ENCODE results near the gene LRRK1. TPM values are rescaled to one million over a fixed set of nuclear protein-coding genes. Genes with fewer than 3 reads are reported as not detected.

LRRK1 gene
- total and polyA plus RNA-seq, 9 donors, result 6.5 to 27.3 (median 17.5) TPM

DNA sequence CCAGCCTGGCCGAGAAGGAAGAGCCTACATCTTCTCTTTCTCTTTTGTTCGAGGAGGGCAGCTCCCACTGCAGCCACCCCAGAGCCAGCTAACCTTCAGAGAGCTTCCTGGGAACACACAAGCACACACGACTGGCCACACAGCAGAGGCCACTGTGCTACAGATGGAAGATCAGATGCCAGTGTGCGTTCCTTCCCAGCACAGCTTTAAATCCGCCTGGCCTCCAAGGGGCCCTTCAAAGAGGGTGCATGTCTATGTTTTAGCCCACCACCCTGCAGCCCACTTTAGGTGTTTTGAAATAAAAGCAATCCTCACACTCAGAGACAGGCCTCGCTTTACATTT lies 27.2 kb upstream of the LRRK1 start:
- intact Hi-C loops (cut with DNase I), result no loop called here
- Histone ChIP-seq H3K27me3 (no peaks in the 10 kb centered on the region), H3K4me3 (no peak overlapping the region), H3K9me3 (no peaks in the 10 kb centered on the region), H3K27ac (no peak overlapping the region), H3K36me3 (no peaks in the 10 kb centered on the region), H3K4me1 (ENCODE audit: insufficient read depth) (peaks cover 3% of the 10 kb centered on the region)
- TF ChIP-seq, protein P1, sequence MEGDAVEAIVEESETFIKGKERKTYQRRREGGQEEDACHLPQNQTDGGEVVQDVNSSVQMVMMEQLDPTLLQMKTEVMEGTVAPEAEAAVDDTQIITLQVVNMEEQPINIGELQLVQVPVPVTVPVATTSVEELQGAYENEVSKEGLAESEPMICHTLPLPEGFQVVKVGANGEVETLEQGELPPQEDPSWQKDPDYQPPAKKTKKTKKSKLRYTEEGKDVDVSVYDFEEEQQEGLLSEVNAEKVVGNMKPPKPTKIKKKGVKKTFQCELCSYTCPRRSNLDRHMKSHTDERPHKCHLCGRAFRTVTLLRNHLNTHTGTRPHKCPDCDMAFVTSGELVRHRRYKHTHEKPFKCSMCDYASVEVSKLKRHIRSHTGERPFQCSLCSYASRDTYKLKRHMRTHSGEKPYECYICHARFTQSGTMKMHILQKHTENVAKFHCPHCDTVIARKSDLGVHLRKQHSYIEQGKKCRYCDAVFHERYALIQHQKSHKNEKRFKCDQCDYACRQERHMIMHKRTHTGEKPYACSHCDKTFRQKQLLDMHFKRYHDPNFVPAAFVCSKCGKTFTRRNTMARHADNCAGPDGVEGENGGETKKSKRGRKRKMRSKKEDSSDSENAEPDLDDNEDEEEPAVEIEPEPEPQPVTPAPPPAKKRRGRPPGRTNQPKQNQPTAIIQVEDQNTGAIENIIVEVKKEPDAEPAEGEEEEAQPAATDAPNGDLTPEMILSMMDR (IDR thresholded peaks at IDR 0.05), result no peak
- TF ChIP-seq POLR2A (IDR thresholded peaks at IDR 0.05), result no peak
- no peak for TF ChIP-seq EP300 (IDR thresholded peaks at IDR 0.05)
- 71 to 76% (median 74%) methylated on average over 6 of the region's 6 CpGs for WGBS, 3 donors
- no peak for DNase-seq

DNA sequence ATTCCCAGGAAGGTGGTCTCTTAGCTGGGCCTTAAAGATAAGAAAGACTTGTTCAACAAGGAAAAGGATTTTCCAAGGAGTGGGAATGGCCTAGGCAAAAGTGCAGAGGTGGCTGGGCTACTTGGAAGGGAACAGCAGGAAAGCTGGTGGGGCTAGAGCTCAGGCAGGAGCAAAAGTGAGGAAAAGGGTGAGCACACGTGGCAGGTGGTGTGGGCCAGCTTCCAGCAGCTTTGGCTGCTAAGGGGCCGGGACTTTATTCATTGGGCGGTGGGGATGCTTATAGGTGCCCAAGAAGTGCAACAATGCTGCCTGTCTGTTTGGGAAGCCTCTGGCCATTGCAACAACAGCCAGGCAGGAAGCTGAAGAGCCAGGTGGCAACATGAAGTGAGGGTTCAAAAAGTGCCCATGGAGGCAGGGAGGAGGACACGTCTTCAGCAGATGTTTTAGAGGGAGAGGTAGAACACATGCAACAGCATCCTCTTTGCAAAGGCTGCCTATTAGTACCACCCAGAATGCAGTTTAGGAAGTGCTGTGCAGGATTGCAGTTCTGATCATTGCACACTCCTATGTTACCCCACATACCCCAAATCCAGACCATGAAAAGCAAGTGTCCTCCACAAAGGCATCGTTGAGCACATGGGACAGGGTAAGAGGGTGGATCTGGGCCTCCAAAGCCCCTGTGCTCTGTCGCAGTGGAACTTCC lies 25.7 kb upstream of the LRRK1 start:
- H3K36me3 ChIP-seq, result no peaks in the 10 kb centered on the region
- intact Hi-C loops (cut with DNase I), result no loop called here
- no peak overlapping the region for H3K4me3 ChIP-seq
- H3K4me1 ChIP-seq (ENCODE audit: insufficient read depth), result peaks cover 3% of the 10 kb centered on the region
- DNase-seq, result no peak
- 81 to 90% (median 82%) methylated on average over 6 of the region's 6 CpGs for WGBS, 3 donors
- no peak for TF ChIP-seq EP300 (IDR thresholded peaks at IDR 0.05)
- no peak for TF ChIP-seq POLR2A (IDR thresholded peaks at IDR 0.05)
- TF ChIP-seq, protein P1 (IDR thresholded peaks at IDR 0.05), result no peak
- H3K27me3 ChIP-seq, result no peaks in the 10 kb centered on the region
- H3K9me3 ChIP-seq, result no peaks in the 10 kb centered on the region
- no peak overlapping the region for H3K27ac ChIP-seq

DNA sequence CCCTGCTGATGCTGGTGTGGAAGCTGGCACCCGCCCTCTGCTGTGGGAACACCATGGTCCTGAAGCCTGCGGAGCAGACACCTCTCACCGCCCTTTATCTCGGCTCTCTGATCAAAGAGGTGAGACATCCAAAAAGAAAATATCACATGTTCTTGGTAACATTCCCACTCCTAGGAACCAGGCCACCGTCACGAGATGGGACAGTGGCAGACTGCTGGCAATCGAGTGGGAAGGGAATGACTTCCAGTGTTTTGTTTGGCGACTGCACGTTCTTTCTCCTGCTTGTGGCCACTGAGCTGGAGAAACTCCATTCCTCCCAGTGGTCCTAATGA lies 25.2 kb upstream of the LRRK1 start:
- no peak overlapping the region for H3K4me3 ChIP-seq
- TF ChIP-seq POLR2A (IDR thresholded peaks at IDR 0.05) (no peak), EP300 (IDR thresholded peaks at IDR 0.05) (no peak)
- TF ChIP-seq, protein P1 (IDR thresholded peaks at IDR 0.05), result no peak
- 82 to 89% (median 85%) methylated on average over 9 of the region's 9 CpGs for WGBS, 3 donors
- H3K36me3 ChIP-seq, result no peaks in the 10 kb centered on the region
- intact Hi-C loops (cut with DNase I), result no loop called here
- no peaks in the 10 kb centered on the region for H3K9me3 ChIP-seq
- DNase-seq, result no peak
- no peaks in the 10 kb centered on the region for H3K27me3 ChIP-seq
- no peak overlapping the region for H3K27ac ChIP-seq
- H3K4me1 ChIP-seq (ENCODE audit: insufficient read depth), result peaks cover 3% of the 10 kb centered on the region

DNA sequence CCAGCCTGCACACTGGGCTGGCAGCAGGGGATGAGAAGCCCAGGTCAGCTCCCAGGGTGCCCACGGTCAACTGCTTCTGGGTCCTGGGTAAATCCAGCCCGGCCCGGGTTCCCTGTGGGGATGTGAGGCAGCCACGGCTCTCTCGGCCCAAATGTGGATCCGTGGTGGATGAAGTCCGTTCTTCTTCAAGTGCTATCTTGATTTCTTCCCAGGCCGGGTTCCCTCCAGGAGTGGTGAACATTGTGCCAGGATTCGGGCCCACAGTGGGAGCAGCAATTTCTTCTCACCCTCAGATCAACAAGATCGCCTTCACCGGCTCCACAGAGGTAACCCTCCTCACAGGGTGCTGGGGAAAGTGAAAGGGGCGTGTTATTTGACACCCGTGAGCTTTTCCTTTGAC lies 23.4 kb upstream of the LRRK1 start:
- Histone ChIP-seq H3K4me3 (no peak overlapping the region), H3K27ac (no peak overlapping the region), H3K9me3 (no peaks in the 10 kb centered on the region), H3K36me3 (no peaks in the 10 kb centered on the region), H3K27me3 (no peaks in the 10 kb centered on the region), H3K4me1 (ENCODE audit: insufficient read depth) (no peaks in the 10 kb centered on the region)
- TF ChIP-seq POLR2A (IDR thresholded peaks at IDR 0.05) (no peak), EP300 (IDR thresholded peaks at IDR 0.05) (no peak)
- TF ChIP-seq, protein P1 (IDR thresholded peaks at IDR 0.05), result no peak
- DNase-seq, result no peak
- 89 to 93% (median 90%) methylated on average over 13 of the region's 13 CpGs for WGBS, 3 donors
- intact Hi-C loops (cut with DNase I), result no loop called here

Measured in ovary (tissue), 9 donors.